IPS DF 6.9 (cell line): ENCODE data around the gene PDE4D.

Experiments
- DNase-seq: peaks from one replicate; pipeline ENCODE4 v3.0.0-alpha.2; 2013; ENCODE audit warnings: low read depth, low spot score
- H3K27ac ChIP-seq: one replicate; pipeline ENCODE4 v1.5.1; 2013; ENCODE audit warnings: low read length, control low read depth
- H3K27me3 ChIP-seq: 2 replicates; pipeline ENCODE4 v1.6.1; 2013; ENCODE audit warnings: mild to moderate bottlenecking, low read length; ENCODE audit not compliant: control insufficient read depth, insufficient read depth
- H3K36me3 ChIP-seq: 2 replicates; pipeline ENCODE4 v1.6.1; 2013; ENCODE audit warnings: low read length; ENCODE audit not compliant: control insufficient read depth, insufficient read depth
- H3K4me1 ChIP-seq: 2 replicates; pipeline ENCODE4 v1.6.1; 2013; ENCODE audit warnings: low read length; ENCODE audit not compliant: control insufficient read depth, insufficient read depth
- H3K4me3 ChIP-seq: 2 replicates; pipeline ENCODE4 v1.5.1; 2013; ENCODE audit warnings: mild to moderate bottlenecking, low read length
- H3K9me3 ChIP-seq: 2 replicates; pipeline ENCODE4 v1.6.1; 2013; ENCODE audit warnings: low read length, inconsistent platforms; ENCODE audit not compliant: control insufficient read depth, insufficient read depth
- WGBS: extraction: QIAGEN DNeasy Blood & Tissue Kit; methylation state at CpG from one replicate; pipeline ENCODE4 v1.1.7; 2013; ENCODE audit warnings: mixed read lengths, missing lambda C conversion rate; ENCODE audit not compliant: insufficient read length, insufficient coverage; 5-methylcytosine and 5-hydroxymethylcytosine counted together

The PDE4D gene

DNA sequence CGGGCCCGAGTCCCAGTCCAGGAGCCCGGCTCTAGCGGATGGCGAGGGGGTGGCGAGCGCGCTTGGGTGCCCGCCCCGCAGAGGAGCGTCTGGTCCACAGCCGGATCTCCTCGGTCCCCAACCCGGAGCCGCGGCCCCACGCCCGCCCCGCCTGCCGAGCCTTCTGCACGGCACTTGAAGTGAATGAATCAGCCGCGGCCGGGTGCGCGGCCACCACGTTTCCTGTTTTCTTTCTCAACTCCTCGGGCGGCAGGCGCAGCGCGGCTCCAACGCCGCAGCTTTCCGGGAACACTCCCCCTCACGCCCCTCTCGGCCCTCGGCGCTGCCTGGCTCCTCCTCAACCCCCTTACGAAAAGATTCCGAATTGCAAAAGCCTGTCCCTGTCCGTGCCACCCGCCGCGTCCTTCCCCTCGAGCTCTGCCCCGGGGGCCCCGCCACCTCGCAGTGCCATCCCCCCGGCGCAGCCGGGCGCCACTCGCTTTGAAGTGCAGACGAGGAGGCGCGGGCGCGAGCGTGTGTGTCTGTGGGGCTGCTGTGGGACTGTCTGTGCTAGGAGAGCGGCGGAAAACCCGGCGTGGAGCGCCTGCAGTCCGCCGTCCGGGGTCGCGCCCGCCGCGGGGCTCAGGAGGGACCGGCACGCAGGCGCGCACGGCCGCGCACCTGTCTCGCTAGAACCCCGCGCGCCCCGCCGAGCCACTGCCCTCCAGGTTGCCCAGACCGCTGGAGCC lies 854.1 kb downstream of the PDE4D start:
- no peak for DNase-seq
- H3K27ac ChIP-seq, result no peak overlapping the region
- no peaks in the 10 kb centered on the region for H3K36me3 ChIP-seq
- WGBS, result no CpG with 5 or more reads among the region's 87 CpGs
- peak overlapping the region; percentile 64; the same call in 1 of the 2 replicates for H3K4me3 ChIP-seq
- H3K9me3 ChIP-seq, result no peaks in the 10 kb centered on the region
- peaks cover 9% of the 10 kb centered on the region; the same call in 1 of the 2 replicates for H3K27me3 ChIP-seq
- 0 out of 2 replicates have a peak, but pooled peaks cover 3% of the 10 kb centered on the region for H3K4me1 ChIP-seq

DNA sequence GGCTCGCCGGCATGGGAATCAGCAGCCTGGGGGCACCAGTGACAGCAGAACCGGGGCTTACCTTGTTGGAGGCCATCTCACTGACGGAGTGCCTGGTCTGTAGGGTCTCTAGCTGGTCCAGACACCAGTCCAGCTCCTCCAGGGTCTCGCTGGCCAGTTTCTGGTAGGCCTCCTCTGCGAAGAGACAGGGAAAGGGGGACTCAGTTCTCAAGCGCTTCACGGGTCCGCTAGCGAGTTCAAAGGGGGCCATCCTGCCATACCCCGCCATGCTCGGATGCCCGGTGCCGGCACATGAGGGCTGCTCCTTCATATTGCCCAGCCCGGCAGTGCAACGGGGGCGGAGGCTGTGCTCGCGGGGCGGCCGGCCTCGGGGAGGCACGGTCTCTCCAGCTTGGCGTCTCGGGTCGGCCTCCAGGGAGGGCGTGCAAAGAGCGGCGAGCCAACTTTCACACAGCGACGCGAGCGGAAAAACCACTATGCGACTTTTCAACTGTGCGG lies 854.7 kb downstream of the PDE4D start:
- Histone ChIP-seq H3K9me3 (no peaks in the 10 kb centered on the region), H3K36me3 (no peaks in the 10 kb centered on the region), H3K27ac (no peak overlapping the region), H3K4me3 (peak overlapping the region; percentile 64; the same call in 1 of the 2 replicates), H3K4me1 (0 out of 2 replicates have a peak, but pooled peaks cover 3% of the 10 kb centered on the region), H3K27me3 (peaks cover 9% of the 10 kb centered on the region; the same call in 1 of the 2 replicates)
- WGBS, result no CpG with 5 or more reads among the region's 35 CpGs
- no peak for DNase-seq

DNA sequence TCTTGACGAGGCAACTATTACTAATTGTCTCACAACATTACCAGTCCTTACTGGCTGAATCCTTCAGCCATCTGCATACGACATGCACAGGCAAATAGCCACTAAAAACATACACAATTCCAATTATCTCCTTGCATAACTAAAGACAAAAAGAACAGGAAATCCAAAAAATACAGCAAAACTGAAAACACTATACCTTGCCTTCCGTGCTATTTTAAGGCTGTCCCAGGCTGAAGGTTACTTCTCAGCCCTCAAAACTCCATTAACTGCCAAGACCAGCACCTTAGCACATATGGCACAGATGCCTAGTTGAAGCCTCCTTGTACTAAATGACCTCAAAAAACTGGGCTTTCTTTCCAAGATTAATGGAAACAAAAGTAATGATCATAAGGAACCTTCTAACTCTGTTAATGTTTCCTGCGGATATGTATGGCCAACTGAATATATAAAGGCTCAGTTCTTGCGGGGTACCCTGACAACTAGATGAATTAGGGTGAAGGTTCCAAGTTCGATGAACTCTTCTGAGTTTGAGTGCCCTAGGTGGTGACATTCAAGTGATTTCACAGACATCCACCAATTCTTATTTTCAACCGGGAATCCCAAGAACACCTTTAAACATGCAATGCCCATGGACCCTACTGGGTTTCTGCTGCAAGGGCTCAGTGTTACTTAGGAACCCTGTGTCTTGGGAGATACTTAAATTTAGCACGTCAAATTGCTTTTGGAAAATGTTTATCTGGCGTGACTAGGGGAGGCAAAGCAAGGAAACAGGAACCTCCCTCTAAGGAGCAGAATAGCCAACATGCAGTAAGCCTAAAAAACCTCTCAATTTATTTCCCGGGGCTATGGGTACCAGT lies 855.4 kb downstream of the PDE4D start:
- WGBS, result no CpG with 5 or more reads among the region's 10 CpGs
- H3K27ac ChIP-seq, result no peak overlapping the region
- H3K9me3 ChIP-seq, result no peaks in the 10 kb centered on the region
- peaks cover 9% of the 10 kb centered on the region; the same call in 1 of the 2 replicates for H3K27me3 ChIP-seq
- H3K4me3 ChIP-seq, result peak overlapping the region; percentile 64; the same call in 1 of the 2 replicates
- H3K4me1 ChIP-seq, result 0 out of 2 replicates have a peak, but pooled peaks cover 3% of the 10 kb centered on the region
- H3K36me3 ChIP-seq, result no peaks in the 10 kb centered on the region
- DNase-seq, result no peak

DNA sequence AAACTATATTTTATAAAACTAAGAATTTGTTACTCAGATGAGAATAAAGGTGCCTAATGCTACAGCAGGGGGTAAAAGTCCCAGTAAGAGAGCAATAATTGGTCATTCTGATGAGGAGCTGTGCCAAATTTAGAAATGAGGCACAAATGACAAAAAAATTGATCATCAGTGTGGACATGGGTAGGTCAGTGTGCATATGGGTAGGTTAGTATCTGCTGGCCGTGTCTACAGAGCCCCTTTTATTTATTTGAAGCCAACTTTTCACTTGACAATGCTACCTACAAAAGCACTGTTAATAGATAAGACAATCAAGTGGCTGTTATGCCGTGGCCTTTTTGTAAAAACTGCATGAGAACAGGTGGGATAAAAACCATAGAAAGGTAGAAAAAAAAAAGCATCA lies 856.1 kb downstream of the PDE4D start:
- peaks cover 9% of the 10 kb centered on the region; the same call in 1 of the 2 replicates for H3K27me3 ChIP-seq
- WGBS, result no CpG with 5 or more reads among the region's 2 CpGs
- H3K36me3 ChIP-seq, result no peaks in the 10 kb centered on the region
- H3K4me1 ChIP-seq, result 0 out of 2 replicates have a peak, but pooled peaks cover 3% of the 10 kb centered on the region
- no peaks in the 10 kb centered on the region for H3K9me3 ChIP-seq
- no peak overlapping the region for H3K27ac ChIP-seq
- H3K4me3 ChIP-seq, result no peak overlapping the region
- no peak for DNase-seq

DNA sequence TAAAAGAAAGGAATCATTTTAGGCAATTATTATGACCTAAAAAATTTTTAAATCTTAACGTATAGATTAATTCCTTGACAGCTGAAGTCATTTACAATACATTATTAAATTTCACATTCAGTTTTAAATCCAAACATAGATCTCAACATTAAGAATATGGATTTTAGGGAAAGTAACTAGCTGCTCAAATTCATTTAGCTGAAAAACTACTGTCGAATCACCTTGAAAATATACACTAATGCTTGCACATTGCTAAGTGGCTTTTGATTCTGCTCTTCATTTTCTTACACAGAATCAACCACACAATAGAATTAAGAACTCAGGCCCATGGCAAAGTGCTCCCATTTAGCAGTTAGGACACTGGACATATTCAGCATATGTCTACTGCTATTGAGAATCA lies 856.5 kb downstream of the PDE4D start:
- no peaks in the 10 kb centered on the region for H3K36me3 ChIP-seq
- no peak for DNase-seq
- H3K9me3 ChIP-seq, result no peaks in the 10 kb centered on the region
- no peak overlapping the region for H3K27ac ChIP-seq
- H3K4me1 ChIP-seq, result 0 out of 2 replicates have a peak, but pooled peaks cover 3% of the 10 kb centered on the region
- H3K4me3 ChIP-seq, result no peak overlapping the region
- H3K27me3 ChIP-seq, result peaks cover 9% of the 10 kb centered on the region; the same call in 1 of the 2 replicates
- WGBS, result no CpG with 5 or more reads among the region's 2 CpGs

DNA sequence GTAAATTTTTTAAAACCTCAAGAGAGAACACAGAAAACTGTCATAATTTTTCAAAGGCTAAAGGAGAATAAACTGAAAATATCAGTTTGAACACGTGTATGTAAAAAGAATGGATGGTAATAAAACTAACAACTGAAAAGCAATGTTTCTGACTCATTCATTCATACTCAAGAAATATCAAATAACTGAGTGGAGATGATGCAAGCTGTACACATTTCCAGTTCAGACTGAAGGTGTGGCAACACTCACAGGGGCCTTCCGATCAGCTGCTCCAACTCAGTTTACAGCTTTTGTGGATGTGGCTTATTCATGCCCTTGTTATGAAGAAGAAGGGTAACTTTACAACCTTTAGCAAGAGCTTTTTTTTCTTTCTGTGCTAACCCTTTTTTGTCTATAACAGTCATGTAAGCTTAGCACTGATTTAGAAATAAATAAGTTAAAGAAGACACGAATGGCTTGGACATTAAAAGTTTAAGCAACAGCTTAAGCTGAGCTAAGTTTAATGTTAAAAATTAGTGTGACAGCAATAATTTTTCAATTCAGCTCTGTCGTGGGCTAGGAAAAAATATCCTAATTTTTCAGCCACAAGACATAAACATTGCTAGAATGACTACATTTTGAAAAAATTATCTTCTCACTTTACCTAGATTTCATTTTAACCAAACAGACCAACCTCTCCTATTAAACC lies 857.1 kb downstream of the PDE4D start:
- no peak for DNase-seq
- Histone ChIP-seq H3K27me3 (peaks cover 9% of the 10 kb centered on the region; the same call in 1 of the 2 replicates), H3K36me3 (no peaks in the 10 kb centered on the region), H3K4me1 (0 out of 2 replicates have a peak, but pooled peaks cover 3% of the 10 kb centered on the region), H3K4me3 (no peak overlapping the region), H3K27ac (no peak overlapping the region), H3K9me3 (no peaks in the 10 kb centered on the region)
- WGBS, result no CpG with 5 or more reads among the region's 4 CpGs

DNA sequence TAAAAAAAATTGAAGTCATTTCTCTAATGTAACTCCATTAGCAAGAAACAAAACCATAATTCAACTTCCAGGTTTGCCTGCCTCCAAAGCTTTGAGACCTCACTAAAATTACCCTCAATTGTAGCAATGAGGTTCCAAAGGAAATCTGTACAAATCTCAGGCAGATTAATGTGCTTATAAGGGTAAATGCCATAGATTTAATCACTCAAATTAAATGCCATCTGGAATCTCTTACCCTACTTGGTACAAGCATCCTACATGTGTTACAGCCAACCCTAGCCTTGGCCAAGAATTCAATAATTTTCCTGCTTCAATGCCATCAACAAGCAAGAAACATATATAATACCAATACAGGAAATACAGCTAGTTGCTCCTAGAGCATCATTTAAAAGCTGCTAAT lies 857.8 kb downstream of the PDE4D start:
- Histone ChIP-seq H3K4me1 (0 out of 2 replicates have a peak, but pooled peaks cover 3% of the 10 kb centered on the region), H3K36me3 (no peaks in the 10 kb centered on the region), H3K9me3 (no peaks in the 10 kb centered on the region), H3K4me3 (no peak overlapping the region), H3K27ac (no peak overlapping the region), H3K27me3 (peaks cover 9% of the 10 kb centered on the region; the same call in 1 of the 2 replicates)
- no peak for DNase-seq

DNA sequence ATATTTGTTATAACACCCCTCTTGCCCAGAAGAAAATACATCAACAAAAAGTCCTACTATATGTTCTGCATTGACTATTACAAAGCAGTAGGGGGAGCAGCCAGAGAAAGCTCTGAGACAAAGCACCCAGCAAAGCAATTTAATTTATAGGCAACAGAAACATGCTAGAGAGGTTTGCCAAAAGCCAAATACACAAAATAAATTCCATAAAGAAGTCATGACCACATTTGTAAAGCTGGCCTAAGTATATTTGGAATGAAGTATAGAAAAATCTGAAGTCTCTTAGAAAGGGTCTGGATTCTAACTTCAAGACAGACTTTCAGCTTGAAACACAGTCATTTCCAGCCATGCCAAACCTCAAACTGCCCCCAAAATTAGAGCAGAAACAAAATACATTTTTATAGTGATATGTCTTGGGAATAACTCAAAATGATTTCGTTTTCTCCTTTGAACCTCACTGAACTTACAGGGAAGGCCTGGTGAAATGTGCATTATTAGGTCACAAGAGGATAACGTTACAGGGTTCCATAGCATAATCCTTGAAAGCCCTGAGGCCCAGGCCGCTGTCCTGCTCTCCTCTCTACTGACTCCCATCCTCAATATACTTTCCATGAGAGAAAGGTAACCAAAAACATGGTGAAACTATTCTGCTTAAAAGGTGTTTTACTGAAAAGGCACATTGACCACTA lies 858.9 kb downstream of the PDE4D start:
- H3K4me1 ChIP-seq, result 0 out of 2 replicates have a peak, but pooled peaks cover 1% of the 10 kb centered on the region
- DNase-seq, result no peak
- H3K4me3 ChIP-seq, result no peak overlapping the region
- H3K36me3 ChIP-seq, result no peaks in the 10 kb centered on the region
- H3K27me3 ChIP-seq, result peaks cover 3% of the 10 kb centered on the region; the same call in 1 of the 2 replicates
- no peak overlapping the region for H3K27ac ChIP-seq
- WGBS, result no CpG with 5 or more reads among the region's 3 CpGs
- H3K9me3 ChIP-seq, result no peaks in the 10 kb centered on the region

DNA sequence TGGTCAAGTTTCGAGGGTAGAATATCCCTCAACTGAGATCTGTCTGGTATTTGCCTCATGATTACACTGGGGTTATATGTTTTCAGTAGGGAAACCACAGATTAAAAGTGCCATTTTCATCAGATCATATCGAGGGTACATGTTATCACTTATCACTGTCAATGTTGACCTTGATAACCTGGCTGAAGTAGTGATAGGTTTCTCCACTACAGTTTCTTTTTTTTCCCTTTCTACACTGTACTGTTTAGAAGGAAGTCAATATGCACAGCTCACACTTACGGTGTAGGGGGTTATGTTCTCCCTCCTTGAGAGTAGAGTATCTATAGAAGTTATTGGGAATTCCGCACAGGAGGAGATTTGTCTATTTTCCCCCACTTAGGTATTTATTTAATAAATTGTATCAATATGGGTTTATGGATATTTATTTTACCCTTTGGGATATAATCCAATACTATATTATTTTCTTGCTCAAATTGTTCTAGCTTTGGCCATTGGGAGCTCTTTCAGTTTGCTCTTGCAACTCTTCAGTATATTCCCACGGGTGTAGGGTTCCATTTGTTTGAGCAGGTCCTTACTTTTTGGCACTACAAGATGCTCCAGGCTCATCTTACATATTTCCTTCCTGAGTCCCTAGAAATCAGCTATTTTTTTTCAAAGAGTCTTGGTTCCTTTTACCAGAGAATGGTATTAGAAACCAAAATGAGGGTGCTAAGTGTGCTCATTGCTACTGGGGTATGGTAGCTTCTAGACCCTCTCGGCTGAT lies 866.2 kb downstream of the PDE4D start:
- H3K4me1 ChIP-seq, result no peaks in the 10 kb centered on the region
- no peaks in the 10 kb centered on the region for H3K27me3 ChIP-seq
- no peak overlapping the region for H3K4me3 ChIP-seq
- no peak overlapping the region for H3K27ac ChIP-seq
- no peaks in the 10 kb centered on the region for H3K9me3 ChIP-seq
- DNase-seq, result no peak
- H3K36me3 ChIP-seq, result no peaks in the 10 kb centered on the region
- no CpG with 5 or more reads among the region's 6 CpGs for WGBS
